ENCODE results near the gene AFAP1L1. TPM values are rescaled to one million over a fixed set of nuclear protein-coding genes. Genes with fewer than 3 reads are reported as not detected.

AFAP1L1 gene
- total and polyA plus RNA-seq, 2 of the 13 experiments (the other 11 are each of a cell fraction or from before 2014, with no cell fraction given): 0.38 to 1.0 TPM

GRCh38 chr5:149383399-149383798 lies 111.7 kb downstream of the AFAP1L1 start:
- CTCF ChIA-PET (ENCODE audit: low intra/inter-chr PET ratio, low total read pairs): interaction anchor here (3.4 kb wide), 1 partner anchor 47 kb away, joined by 35 read pairs; no protein-coding TSS in a partner anchor
- in situ Hi-C loops (cut with HindIII; ENCODE audit: extremely low pct_ligation_motif_present, low pct_unique_long_range_greater_than_20kb): loop anchor here (10.0 kb wide), 1 partner anchor 51 kb away; no protein-coding TSS in a partner anchor

GRCh38 chr5:149386166-149386565 lies 114.5 kb downstream of the AFAP1L1 start:
- BruUV-seq (replicated peaks): no TSS peak
- no peak for DNase-seq (ENCODE audit: low spot score)
- H3K79me2 ChIP-seq (ENCODE audit: insufficient read depth, low read length): no peaks in the 10 kb centered on the region
- peaks cover 2 to 5% of the 10 kb centered on the region in 2 experiments; a peak in 2 of 5 replicates for H3K27me3 ChIP-seq (ENCODE audit: control insufficient read depth in 1 of 2, insufficient read depth in 2 of 2, low read length in 2 of 2)
- peaks cover 56% of the 10 kb centered on the region for H3K4me1 ChIP-seq (ENCODE audit: insufficient read depth, low read length)
- ChIA-PET CTCF (ENCODE audit: low intra/inter-chr PET ratio, low total read pairs) (no interaction called here), POLR2A (no interaction called here)
- no peak for FAIRE-seq
- intact Hi-C loops (cut with micrococcal nuclease; ENCODE audit: unreplicated experiment) (no loop called here), in situ Hi-C loops (cut with HindIII; ENCODE audit: extremely low pct_ligation_motif_present, low pct_unique_long_range_greater_than_20kb) (loop anchor here (10.0 kb wide), 1 partner anchor 49 kb away; no protein-coding TSS in a partner anchor)
- H4K20me1 ChIP-seq (ENCODE audit: insufficient read depth, low read length): no peaks in the 10 kb centered on the region
- H3K9me3 ChIP-seq (ENCODE audit: low read length): no peaks in the 10 kb centered on the region
- H3K4me2 ChIP-seq (ENCODE audit: low read depth, low read length): no peak overlapping the region
- WGBS (ENCODE audit: low lambda C conversion rate): 16% methylated on average over 4 of the region's 5 CpGs
- no peaks in the 10 kb centered on the region for H3K36me3 ChIP-seq (replicated peaks in 1 of 2; ENCODE audit: control insufficient read depth in 1 of 2, insufficient read depth in 2 of 2, low read length in 2 of 2)
- ATAC-seq: no peak
- H3K27ac ChIP-seq (ENCODE audit: extremely low read length, insufficient read depth, low read length): no peak overlapping the region
- H2AFZ ChIP-seq (ENCODE audit: low read length): no peak overlapping the region
- H3K9ac ChIP-seq (ENCODE audit: insufficient read depth, low read depth, low read length): no peak overlapping the region
- H3K4me3 ChIP-seq (replicated peaks in 1 of 3; ENCODE audit: insufficient read depth in 1 of 3, low read depth in 2 of 3, low read length in 3 of 3): no peak overlapping the region; a peak in 1 of 6 replicates
- TF ChIP-seq GABPA (IDR thresholded peaks at IDR 0.05; ENCODE audit: low read depth, low read length) (no peak), GABPA (CRISPR knock-in tag; IDR thresholded peaks at IDR 0.05; ENCODE audit: low read depth) (no peak), ZNF256 (CRISPR knock-in tag; conservative IDR thresholded peaks at IDR 0.05) (no peak), MNT (IDR thresholded peaks at IDR 0.05) (no peak), ZKSCAN8 (CRISPR knock-in tag; IDR thresholded peaks at IDR 0.05; ENCODE audit: borderline replicate concordance) (no peak), RNF2 (conservative IDR thresholded peaks at IDR 0.05; ENCODE audit: low read depth) (no peak)
- TF ChIP-seq, protein P1, sequence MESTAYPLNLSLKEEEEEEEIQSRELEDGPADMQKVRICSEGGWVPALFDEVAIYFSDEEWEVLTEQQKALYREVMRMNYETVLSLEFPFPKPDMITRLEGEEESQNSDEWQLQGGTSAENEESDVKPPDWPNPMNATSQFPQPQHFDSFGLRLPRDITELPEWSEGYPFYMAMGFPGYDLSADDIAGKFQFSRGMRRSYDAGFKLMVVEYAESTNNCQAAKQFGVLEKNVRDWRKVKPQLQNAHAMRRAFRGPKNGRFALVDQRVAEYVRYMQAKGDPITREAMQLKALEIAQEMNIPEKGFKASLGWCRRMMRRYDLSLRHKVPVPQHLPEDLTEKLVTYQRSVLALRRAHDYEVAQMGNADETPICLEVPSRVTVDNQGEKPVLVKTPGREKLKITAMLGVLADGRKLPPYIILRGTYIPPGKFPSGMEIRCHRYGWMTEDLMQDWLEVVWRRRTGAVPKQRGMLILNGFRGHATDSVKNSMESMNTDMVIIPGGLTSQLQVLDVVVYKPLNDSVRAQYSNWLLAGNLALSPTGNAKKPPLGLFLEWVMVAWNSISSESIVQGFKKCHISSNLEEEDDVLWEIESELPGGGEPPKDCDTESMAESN (CRISPR knock-in tag; conservative IDR thresholded peaks at IDR 0.05): no peak
- TF ChIP-seq, protein P2, sequence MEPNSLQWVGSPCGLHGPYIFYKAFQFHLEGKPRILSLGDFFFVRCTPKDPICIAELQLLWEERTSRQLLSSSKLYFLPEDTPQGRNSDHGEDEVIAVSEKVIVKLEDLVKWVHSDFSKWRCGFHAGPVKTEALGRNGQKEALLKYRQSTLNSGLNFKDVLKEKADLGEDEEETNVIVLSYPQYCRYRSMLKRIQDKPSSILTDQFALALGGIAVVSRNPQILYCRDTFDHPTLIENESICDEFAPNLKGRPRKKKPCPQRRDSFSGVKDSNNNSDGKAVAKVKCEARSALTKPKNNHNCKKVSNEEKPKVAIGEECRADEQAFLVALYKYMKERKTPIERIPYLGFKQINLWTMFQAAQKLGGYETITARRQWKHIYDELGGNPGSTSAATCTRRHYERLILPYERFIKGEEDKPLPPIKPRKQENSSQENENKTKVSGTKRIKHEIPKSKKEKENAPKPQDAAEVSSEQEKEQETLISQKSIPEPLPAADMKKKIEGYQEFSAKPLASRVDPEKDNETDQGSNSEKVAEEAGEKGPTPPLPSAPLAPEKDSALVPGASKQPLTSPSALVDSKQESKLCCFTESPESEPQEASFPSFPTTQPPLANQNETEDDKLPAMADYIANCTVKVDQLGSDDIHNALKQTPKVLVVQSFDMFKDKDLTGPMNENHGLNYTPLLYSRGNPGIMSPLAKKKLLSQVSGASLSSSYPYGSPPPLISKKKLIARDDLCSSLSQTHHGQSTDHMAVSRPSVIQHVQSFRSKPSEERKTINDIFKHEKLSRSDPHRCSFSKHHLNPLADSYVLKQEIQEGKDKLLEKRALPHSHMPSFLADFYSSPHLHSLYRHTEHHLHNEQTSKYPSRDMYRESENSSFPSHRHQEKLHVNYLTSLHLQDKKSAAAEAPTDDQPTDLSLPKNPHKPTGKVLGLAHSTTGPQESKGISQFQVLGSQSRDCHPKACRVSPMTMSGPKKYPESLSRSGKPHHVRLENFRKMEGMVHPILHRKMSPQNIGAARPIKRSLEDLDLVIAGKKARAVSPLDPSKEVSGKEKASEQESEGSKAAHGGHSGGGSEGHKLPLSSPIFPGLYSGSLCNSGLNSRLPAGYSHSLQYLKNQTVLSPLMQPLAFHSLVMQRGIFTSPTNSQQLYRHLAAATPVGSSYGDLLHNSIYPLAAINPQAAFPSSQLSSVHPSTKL (CRISPR knock-in tag; IDR thresholded peaks at IDR 0.05): no peak

More at GRCh38 chr5:149383399-149383798, 111.7 kb downstream of the AFAP1L1 start:
- no TSS peak for BruUV-seq (replicated peaks)
- FAIRE-seq (no peak), ATAC-seq (no peak), DNase-seq (ENCODE audit: low spot score) (no peak)
- TF ChIP-seq ZNF260 (CRISPR knock-in tag; IDR thresholded peaks at IDR 0.05; ENCODE audit: borderline replicate concordance, low read depth) (no peak), ZNF354B (CRISPR knock-in tag; IDR thresholded peaks at IDR 0.05) (no peak), ZFP82 (CRISPR knock-in tag; IDR thresholded peaks at IDR 0.05; ENCODE audit: borderline replicate concordance) (no peak), RARA (CRISPR knock-in tag; IDR thresholded peaks at IDR 0.05) (no peak), RFX1 (IDR thresholded peaks at IDR 0.05) (no peak), FOXJ3 (CRISPR knock-in tag; IDR thresholded peaks at IDR 0.05; ENCODE audit: borderline replicate concordance) (no peak), CHD4 (IDR thresholded peaks at IDR 0.05; ENCODE audit: borderline replicate concordance, low read length) (no peak), CREB1 (IDR thresholded peaks at IDR 0.05) (no peak), CREB1 (CRISPR knock-in tag; IDR thresholded peaks at IDR 0.05) (no peak)
- no peaks in the 10 kb centered on the region for H3K9me3 ChIP-seq (ENCODE audit: low read length)
- intact Hi-C loops (cut with micrococcal nuclease; ENCODE audit: unreplicated experiment): no loop called here
- POLR2A ChIA-PET: no interaction called here
- H3K27ac ChIP-seq (ENCODE audit: extremely low read length, insufficient read depth, low read length): no peak overlapping the region
- H3K79me2 ChIP-seq (ENCODE audit: insufficient read depth, low read length): no peaks in the 10 kb centered on the region
- no peak overlapping the region for H3K4me2 ChIP-seq (ENCODE audit: low read depth, low read length)
- 37% methylated on average over 6 of the region's 9 CpGs for whole genome bisulfite sequencing (ENCODE audit: low lambda C conversion rate)
- no peak overlapping the region for H2AFZ ChIP-seq (ENCODE audit: low read length)
- H3K9ac ChIP-seq (ENCODE audit: insufficient read depth, low read depth, low read length): no peak overlapping the region
- H3K4me3 ChIP-seq (replicated peaks in 1 of 3; ENCODE audit: insufficient read depth in 1 of 3, low read depth in 2 of 3, low read length in 3 of 3): no peak overlapping the region
- no peaks in the 10 kb centered on the region for H3K36me3 ChIP-seq (replicated peaks in 1 of 2; ENCODE audit: control insufficient read depth in 1 of 2, insufficient read depth in 2 of 2, low read length in 2 of 2)
- no peaks in the 10 kb centered on the region for H4K20me1 ChIP-seq (ENCODE audit: insufficient read depth, low read length)
- H3K27me3 ChIP-seq (ENCODE audit: control insufficient read depth in 1 of 2, insufficient read depth in 2 of 2, low read length in 2 of 2): peaks cover 2 to 5% of the 10 kb centered on the region in 2 experiments; a peak in 2 of 5 replicates
- H3K4me1 ChIP-seq (ENCODE audit: insufficient read depth, low read length): peaks cover 84% of the 10 kb centered on the region

All from HepG2 (cell line).